Sigmoid colon (tissue), 7 donors: ENCODE results near the gene PDE1A. TPM values are rescaled to one million over a fixed set of nuclear protein-coding genes. Genes with fewer than 3 reads are reported as not detected.

ENCODE experiments used
- DNase-seq: peaks from one replicate; pipeline ENCODE4 v3.0.0-alpha.2; 2019
- H3K27ac ChIP-seq, 4 donors: fragments of 200-600 bp; sonication (generic); one replicate each; pipeline ENCODE4 v1.5.1; 2016 to 2019; ENCODE audit warnings: mild to moderate bottlenecking in 1 of 4
- H3K27me3 ChIP-seq, 3 donors: fragments of 200-600 bp; sonication (generic); one replicate each; pipeline ENCODE4 v1.5.1; 2019; ENCODE audit warnings: mild to moderate bottlenecking in 1 of 3
- H3K36me3 ChIP-seq, 4 donors: fragments of 200-600 bp; sonication (generic); one replicate each; pipeline ENCODE4 v1.5.1; 2016 to 2019
- H3K4me1 ChIP-seq, 4 donors: fragments of 200-600 bp; sonication (generic); one replicate each; pipeline ENCODE4 v1.5.1; 2017 to 2019
- H3K4me3 ChIP-seq, 4 donors: fragments of 200-600 bp; sonication (generic); one replicate each; pipeline ENCODE4 v1.5.1; 2017 to 2019; ENCODE audit warnings: mild to moderate bottlenecking in 2 of 4, moderate library complexity in 1 of 4
- H3K9me3 ChIP-seq, 4 donors: fragments of 200-600 bp in 3 of 4; sonication (generic) in 3 of 4; one replicate each; pipeline versions ENCODE4 v1.5.1 to v1.6.1; 2013 to 2019
- EP300 ChIP-seq, 4 donors: sonication (generic); formaldehyde crosslinking; IDR thresholded peaks; one replicate each; pipeline ENCODE4 v1.6.1; 2017; ENCODE audit warnings: antibody characterized with exemption in 4 of 4
- POLR2A ChIP-seq, 2 donors: fragments of 450-650 bp; IDR thresholded peaks; one replicate each; pipeline ENCODE4 v1.6.1; 2016; ENCODE audit warnings: antibody characterized with exemption in 2 of 2, mild to moderate bottlenecking in 2 of 2, moderate library complexity in 2 of 2
- POLR2AphosphoS5 ChIP-seq, 4 donors: sonication (generic); formaldehyde crosslinking; IDR thresholded peaks; one replicate each; pipeline ENCODE4 v1.6.1; 2017; ENCODE audit warnings: antibody characterized with exemption in 4 of 4
- WGBS, 2 donors: extraction: QIAGEN DNeasy Blood & Tissue Kit; methylation state at CpG; one replicate each; pipeline ENCODE4 v1.1.7; 2013; 5-methylcytosine and 5-hydroxymethylcytosine counted together
- intact Hi-C: fragments of 100-400 bp; cut with DNase I; formaldehyde crosslinking; loops from one replicate; pipeline ENCODE4 v1.15.1; 2023
- polyA plus RNA-seq, 3 donors: library from polyadenylated mRNA; stranded (reverse); fragments of 200-250 nt; gene quantifications; one replicate each; pipeline ENCODE4 v1.2.3, GENCODE V29; 2013
- total RNA-seq, 4 donors: library from RNA; depleted of rRNA; stranded (reverse); fragments of >200 nt; gene quantifications; one replicate each; pipeline ENCODE4 v1.1.0, GENCODE V29; 2016
- TF ChIP-seq, protein P1 (sequence below), 4 experiments: fragments of 450-650 bp in 3 of 4; fragments of 200-600 bp in 1 of 4; IDR thresholded peaks; one replicate each; pipeline ENCODE4 v1.5.1; 2016 to 2019; ENCODE audit warnings: antibody characterized with exemption in 4 of 4, mild to moderate bottlenecking in 3 of 4, moderate library complexity in 2 of 4
- donor health status: healthy with polysubstance abuse.
- donor health status: Bipolar disorder and iron deficiency.
- donor health status: healthy.

PDE1A gene
- total and polyA plus RNA-seq, 7 donors: 0.69 to 37.1 (median 17.2) TPM

DNA sequence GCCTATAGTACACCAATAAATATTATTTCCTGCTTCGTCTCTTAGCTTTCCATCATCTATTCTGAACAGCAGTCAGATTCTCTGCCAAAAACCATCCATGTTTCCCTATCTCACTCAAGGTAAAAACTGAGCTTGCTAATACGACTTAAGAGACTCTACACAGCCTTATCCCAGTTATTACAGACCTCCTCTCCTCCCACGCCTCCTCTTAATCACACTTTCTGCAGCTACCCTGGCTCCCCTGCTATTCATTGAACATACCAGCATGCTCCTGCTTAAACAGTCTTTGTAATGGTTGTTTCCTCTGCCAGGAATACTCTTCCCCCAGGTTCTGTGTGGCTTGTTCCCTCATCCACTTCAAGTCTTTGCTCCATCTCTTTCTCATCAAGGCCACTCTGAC, 81.5 kb downstream of the PDE1A start:
- no peaks in the 10 kb centered on the region for H3K9me3 ChIP-seq
- no peaks in the 10 kb centered on the region for H3K4me1 ChIP-seq
- TF ChIP-seq POLR2AphosphoS5 (IDR thresholded peaks at IDR 0.05): no peak
- TF ChIP-seq, protein P1, sequence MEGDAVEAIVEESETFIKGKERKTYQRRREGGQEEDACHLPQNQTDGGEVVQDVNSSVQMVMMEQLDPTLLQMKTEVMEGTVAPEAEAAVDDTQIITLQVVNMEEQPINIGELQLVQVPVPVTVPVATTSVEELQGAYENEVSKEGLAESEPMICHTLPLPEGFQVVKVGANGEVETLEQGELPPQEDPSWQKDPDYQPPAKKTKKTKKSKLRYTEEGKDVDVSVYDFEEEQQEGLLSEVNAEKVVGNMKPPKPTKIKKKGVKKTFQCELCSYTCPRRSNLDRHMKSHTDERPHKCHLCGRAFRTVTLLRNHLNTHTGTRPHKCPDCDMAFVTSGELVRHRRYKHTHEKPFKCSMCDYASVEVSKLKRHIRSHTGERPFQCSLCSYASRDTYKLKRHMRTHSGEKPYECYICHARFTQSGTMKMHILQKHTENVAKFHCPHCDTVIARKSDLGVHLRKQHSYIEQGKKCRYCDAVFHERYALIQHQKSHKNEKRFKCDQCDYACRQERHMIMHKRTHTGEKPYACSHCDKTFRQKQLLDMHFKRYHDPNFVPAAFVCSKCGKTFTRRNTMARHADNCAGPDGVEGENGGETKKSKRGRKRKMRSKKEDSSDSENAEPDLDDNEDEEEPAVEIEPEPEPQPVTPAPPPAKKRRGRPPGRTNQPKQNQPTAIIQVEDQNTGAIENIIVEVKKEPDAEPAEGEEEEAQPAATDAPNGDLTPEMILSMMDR (IDR thresholded peaks at IDR 0.05): no peak
- TF ChIP-seq POLR2A (IDR thresholded peaks at IDR 0.05): no peak
- no peak for TF ChIP-seq EP300 (IDR thresholded peaks at IDR 0.05)
- H3K36me3 ChIP-seq: no peaks in the 10 kb centered on the region
- no peak for DNase-seq
- 88 to 91% methylated on average over 3 of the region's 3 CpGs for WGBS, 2 donors
- no peak overlapping the region for H3K27ac ChIP-seq
- no peak overlapping the region for H3K4me3 ChIP-seq
- intact Hi-C loops: no loop called here
- no peaks in the 10 kb centered on the region for H3K27me3 ChIP-seq

DNA sequence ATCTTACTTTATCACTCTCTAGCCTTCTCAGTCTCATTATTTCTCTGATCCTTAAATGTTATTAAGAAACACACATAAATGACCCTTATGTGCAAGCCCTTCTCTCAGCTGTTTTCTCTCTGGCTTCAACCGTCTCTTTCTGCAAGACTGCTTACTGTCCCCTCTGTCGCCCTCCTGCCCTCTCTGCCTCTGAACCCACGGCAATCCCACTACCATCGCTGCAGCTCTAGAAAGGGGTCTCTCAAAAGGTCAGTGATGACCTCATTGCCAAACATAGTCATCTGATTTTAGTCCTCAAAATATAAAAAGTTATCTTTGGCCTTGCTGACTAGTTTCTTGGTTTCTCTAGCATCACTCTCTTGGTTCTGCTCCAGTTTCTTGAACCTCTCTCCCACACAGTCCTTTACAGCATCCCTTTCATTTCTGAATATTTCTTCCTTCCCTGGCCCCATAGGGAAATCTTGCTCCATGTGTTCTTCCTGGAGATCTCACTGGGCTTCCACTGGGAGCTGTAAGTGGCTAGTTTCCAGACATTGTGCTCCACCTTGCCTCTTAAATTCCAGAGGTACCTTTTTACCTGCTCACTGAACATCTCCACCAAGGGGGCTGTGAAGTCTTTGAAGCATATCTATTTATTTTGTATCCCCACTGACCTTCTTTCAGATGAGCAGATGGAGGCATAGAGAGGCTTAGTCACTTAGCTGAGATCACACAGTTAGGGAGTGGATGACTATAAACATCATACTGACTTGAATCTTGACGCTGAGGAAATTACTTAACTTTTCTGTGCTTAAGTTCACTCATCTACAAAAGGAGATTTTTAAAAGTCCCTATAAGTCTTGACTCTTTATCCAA, 96.2 kb downstream of the PDE1A start:
- H3K4me1 ChIP-seq: no peaks in the 10 kb centered on the region
- H3K36me3 ChIP-seq: no peaks in the 10 kb centered on the region
- TF ChIP-seq POLR2A (IDR thresholded peaks at IDR 0.05): no peak
- TF ChIP-seq POLR2AphosphoS5 (IDR thresholded peaks at IDR 0.05): no peak
- TF ChIP-seq, protein P1 (IDR thresholded peaks at IDR 0.05): no peak
- no peak for TF ChIP-seq EP300 (IDR thresholded peaks at IDR 0.05)
- no peaks in the 10 kb centered on the region for H3K27me3 ChIP-seq
- no peaks in the 10 kb centered on the region for H3K9me3 ChIP-seq
- H3K4me3 ChIP-seq: no peak overlapping the region
- no peak for DNase-seq
- intact Hi-C loops: no loop called here
- H3K27ac ChIP-seq: no peak overlapping the region
- WGBS, 2 donors: 87 to 89% methylated on average over 5 of the region's 5 CpGs

DNA sequence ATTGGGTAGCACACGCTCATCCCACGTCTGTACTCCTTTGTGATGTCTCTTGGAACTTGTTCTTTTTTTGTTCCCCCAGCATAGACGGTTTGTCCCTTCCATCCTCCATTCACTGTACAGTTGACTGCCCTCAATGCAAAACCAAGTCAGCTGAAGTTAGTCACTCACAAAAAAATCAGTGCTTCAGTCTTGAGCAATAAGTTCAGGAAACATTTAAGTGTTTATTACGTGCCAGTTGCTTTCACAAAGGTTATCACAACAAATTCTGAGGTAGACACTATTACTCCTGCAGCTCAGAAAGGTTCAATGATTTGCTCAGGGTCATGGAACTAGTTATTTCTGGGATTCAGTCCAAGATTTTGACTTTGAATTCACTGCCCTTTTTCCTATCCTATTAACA, 102.2 kb downstream of the PDE1A start:
- TF ChIP-seq POLR2A (IDR thresholded peaks at IDR 0.05): no peak
- TF ChIP-seq EP300 (IDR thresholded peaks at IDR 0.05): no peak
- no peak for TF ChIP-seq POLR2AphosphoS5 (IDR thresholded peaks at IDR 0.05)
- TF ChIP-seq, protein P1 (IDR thresholded peaks at IDR 0.05): no peak
- Histone ChIP-seq H3K27ac (no peak overlapping the region), H3K9me3 (no peaks in the 10 kb centered on the region), H3K4me3 (no peak overlapping the region), H3K27me3 (no peaks in the 10 kb centered on the region), H3K4me1 (no peaks in the 10 kb centered on the region), H3K36me3 (no peaks in the 10 kb centered on the region)
- 77 to 87% methylated on average over 4 of the region's 4 CpGs for WGBS, 2 donors
- DNase-seq: no peak
- intact Hi-C loops: no loop called here

DNA sequence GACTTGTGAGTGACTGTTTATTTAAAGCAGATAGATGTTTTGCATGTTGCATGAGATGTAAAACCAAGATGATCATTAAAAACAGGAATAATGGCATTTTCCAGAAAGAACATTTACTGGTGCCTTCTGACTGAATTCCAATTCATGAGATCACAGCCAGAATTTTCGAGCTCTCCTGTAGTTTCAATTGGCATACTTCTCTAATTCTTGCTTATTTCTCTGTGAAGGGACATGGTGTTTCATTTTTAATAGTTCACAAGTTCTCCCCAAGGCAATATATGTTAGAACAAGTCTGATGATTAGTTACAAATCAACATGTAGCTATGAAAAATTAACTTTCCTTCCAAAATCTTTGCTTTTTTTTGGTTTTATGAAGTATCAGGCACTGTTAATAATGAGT, 105.7 kb downstream of the PDE1A start:
- no peak for TF ChIP-seq EP300 (IDR thresholded peaks at IDR 0.05)
- no peak for TF ChIP-seq POLR2AphosphoS5 (IDR thresholded peaks at IDR 0.05)
- TF ChIP-seq POLR2A (IDR thresholded peaks at IDR 0.05): no peak
- TF ChIP-seq, protein P1 (IDR thresholded peaks at IDR 0.05): no peak
- WGBS, 2 donors: 64 to 78% methylated on average over 1 of the region's 1 CpG

More for the DNA sequence above, 105.7 kb downstream of the PDE1A start:
- Histone ChIP-seq H3K36me3 (no peaks in the 10 kb centered on the region), H3K9me3 (no peaks in the 10 kb centered on the region), H3K27me3 (no peaks in the 10 kb centered on the region), H3K4me3 (no peak overlapping the region), H3K4me1 (no peaks in the 10 kb centered on the region), H3K27ac (no peak overlapping the region)
- intact Hi-C loops: no loop called here
- no peak for DNase-seq
